Stimulated activated CD8-positive, alpha-beta memory T cell treated with anti-CD3 and anti-CD28 coated beads, Interleukin-12 subunit alpha, Interleukin-12 subunit beta, amount 100 ng/mL, for 1 hour (primary cell): ENCODE data around the gene FBXL17.

Source experiments
- DNase-seq: peaks from one replicate; pipeline ENCODE4 v3.0.0-alpha.2; 2020; ENCODE audit warnings: low read depth

Gene FBXL17

DNA sequence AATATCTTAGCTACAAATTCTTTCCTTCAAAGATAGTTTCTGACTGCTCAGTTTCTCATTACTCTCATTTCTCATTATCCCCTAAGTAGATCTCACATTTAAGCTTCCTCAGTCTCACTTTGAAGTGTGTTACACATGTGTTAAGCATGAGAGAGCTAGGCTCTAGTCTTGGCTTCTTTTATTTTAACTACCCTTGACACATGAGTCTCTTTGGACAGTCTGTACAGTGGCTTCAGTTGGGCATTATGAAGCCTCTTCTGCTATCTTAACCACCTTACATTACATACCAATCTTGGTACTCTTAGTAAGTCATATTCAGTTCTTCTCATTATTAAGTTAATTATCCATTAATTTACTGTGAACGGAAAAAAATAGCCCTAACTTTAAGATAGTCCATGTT, 232.5 kb downstream of the FBXL17 start:
- DNase-seq = no peak

DNA sequence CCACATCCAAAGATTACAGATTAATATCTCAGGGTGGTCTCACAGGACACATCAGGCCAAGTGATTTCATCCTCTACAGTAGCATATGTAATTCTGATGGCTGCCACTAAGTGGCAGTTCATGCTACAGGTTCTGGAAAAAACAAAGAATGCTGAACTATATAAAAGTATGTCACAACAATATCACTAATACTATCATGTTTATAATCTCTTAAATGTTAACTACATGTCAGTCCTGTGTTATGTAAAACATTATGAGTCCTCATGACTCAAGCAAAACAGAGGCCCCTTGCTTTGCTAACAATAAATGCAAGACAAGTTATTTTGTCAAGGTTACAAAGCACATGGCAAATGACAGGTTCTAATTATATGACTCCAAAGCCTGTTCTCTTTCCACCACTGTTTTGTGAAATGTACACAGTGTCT, 233.2 kb downstream of the FBXL17 start:
- no peak for DNase-seq

DNA sequence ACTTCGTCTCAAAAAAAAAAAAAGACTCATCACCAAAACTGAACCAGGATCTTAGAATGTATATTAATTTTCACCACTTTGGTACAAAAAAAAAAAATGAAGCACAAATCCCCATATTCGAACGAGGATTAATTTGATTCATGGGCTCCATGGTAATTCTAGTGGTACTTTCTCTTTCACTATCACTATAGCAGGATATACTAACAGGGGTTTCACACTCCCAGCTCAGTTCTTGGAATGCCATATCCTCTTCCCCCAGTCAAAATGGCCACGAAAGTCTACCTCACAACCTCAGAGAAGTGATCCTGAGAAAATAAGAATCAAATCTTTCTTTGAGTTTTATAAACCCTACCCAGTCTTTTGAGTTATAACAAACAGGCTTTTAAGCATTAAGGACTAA, 235.7 kb downstream of the FBXL17 start:
- no peak for DNase-seq

DNA sequence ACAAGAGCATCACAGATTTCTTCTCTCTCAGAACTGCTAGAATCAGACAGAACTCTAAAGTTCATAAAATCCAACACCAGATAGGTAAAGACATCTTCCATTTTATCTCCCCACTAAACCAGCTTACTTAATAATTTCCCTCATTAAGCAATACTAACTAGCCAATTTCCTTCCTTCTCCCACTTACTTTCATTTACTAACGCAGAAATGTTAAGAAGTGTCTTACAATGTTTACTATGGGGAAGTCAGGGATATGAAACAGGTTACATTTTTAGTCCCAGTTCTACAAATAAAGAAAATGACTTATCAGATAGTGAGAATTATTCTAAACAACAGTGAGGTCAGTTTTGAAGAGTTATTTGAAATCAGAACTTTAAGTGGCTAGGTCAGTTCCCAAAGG, 236.5 kb downstream of the FBXL17 start:
- no peak for DNase-seq

DNA sequence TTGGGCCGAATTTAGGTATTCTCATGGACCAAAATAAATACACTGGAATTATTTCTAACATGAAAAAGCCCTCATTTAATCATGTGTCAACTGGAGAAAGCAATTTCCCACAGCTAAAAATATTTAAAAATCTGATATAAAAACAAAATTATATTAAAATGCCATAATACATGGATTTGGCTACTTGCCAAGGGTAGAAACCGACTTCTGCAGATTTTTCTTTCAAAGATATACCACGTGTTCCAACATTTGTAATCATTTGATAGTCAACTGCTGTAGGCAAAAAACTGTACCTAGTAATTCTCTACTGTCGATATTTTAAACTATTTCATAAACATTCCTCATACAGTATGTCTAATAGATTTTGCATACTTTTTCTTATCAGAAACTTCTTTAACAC, 237.6 kb downstream of the FBXL17 start:
- DNase-seq = no peak

DNA sequence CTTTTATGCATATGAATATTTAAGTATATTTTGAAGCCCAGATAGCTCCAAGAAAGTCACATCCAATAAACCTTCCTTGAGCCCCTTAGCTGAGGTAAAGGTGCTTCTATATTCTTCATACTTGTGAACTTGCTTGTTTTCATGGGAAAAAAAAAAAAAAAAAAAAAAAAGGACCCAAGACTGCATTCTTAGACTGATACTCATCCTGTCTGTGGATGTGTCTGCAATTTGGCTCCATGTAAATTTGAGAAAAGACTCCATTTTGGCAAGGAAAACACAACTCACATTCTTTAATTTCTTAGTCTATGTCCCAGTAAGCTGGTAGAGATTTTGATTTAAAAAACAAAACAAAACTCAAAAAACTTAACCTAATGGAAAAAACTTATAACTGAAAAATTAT, 238.3 kb downstream of the FBXL17 start:
- DNase-seq = no peak

DNA sequence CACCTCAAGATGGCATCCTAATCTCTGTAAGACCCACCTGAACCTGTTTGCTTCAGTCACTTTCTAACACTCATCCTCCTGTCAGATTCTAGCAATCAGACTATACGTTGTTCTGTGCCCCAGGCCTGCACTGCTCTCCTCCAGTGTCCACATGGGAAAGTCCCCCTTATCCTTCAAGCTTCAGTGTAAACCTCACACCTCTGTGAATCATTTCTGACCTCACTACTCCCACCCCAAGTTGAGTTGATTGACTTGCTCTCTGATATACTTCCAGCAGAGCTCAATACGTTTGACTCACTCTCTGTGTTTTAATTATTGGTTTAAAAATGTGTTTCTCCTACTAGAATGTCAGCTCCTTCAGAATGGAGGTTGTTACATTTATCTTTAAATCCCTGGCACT, 240.2 kb downstream of the FBXL17 start:
- no peak for DNase-seq

DNA sequence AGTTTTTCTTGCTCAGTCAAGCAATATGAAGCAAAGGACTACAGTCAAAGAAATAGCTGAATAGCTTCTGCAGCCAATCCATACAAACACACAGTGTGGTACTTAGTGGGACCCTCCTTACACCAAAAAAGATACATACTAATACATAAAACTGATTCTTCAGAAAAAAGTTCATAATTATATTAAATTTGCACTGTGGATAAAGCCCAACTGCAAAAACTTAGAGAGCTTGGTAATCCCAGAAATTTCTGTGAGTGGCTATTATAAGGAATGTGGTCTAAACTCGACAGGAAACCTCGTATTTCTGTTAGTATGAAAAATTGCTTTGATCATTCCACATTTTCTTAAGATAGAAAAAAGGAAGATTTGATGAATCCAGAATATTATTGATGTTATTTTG, 245.4 kb downstream of the FBXL17 start:
- DNase-seq = no peak

DNA sequence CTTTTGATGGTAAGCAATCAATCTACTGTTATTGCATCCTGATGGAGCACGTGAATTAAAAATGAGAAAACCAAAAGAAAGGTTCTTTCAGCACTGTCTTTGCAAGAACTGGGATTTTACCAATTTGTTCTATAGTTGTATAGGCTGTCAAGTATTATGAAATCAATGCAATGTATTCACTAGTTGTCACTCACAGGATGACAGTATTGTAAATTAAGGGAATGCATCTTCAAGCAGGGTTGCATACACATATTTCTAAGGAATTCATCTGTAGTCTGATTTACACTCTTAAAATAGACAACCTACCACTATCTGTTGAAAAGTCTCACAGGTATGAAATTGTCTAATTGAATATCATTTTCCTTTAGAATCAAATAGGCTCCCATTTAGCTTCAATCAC, 252.8 kb downstream of the FBXL17 start:
- no peak for DNase-seq

DNA sequence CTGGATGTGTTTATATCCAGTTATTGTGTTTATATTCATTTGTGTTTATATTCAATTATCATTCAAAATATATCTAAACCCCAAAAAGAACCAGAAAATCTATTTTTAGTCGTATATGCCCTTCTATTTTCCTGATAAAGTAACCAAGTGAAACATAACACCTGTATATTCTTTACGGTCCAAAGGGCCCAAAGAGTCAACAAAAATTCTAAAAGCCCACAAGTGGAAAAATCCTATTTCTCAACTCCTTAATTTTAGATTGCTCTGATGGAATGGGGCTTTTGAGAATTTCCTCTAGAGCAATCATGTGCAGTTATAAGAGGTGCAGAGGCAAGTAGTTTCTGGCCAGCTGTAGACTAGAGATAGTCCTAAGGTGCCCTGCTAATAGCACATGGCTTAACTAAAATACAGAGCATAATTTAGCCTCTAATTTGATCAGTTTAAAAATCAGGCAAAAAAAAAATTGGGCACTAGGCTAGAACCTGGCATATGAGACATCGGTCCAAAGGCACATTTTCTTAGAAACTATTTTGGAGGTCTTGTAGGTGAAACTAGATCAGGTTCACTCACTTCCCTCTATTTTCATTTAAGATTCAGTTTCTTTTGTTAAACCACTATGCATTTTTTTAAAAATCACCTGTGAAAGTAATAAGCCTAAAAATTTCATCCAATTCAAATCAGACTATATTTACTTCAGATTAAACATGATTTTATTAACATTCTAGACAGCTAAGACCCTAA, 256.0 kb downstream of the FBXL17 start:
- DNase-seq = no peak

DNA sequence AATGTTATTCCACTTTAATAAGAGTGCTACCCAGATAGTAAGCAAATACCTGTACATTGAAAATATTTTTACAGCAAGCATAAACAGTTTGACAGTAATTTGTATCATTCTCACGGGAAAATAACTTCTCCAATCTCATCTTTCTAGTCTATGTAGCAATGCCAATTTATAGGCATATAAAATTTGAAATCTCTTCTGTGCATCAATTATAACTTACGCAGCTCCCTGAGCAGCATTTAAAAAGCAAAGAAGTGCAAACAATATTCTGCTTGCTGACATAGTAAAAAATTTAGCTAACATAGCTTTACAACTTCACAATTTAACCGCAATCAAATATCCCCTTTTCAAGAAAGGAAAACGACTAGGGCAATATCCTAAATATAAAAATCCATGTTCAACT, 257.3 kb downstream of the FBXL17 start:
- DNase-seq = no peak

DNA sequence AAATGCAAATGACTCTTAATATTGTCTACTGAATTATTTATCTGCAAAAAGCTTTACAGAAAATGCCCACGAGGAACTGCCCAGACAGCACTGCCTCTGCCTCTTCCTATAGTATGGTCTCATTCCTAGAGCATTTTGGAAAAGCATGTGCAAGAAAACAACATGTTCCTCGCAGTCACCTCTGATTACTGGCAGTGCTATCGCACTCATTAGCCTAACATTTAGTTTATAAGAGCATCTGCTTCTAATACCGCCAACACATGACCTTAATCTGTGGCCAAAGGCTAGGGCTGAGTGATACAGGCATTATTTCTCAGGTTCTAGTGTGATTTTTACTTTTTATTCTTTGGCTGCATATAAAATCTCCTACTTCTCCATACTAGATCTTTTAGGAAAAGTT, 259.2 kb downstream of the FBXL17 start:
- DNase-seq = no peak

DNA sequence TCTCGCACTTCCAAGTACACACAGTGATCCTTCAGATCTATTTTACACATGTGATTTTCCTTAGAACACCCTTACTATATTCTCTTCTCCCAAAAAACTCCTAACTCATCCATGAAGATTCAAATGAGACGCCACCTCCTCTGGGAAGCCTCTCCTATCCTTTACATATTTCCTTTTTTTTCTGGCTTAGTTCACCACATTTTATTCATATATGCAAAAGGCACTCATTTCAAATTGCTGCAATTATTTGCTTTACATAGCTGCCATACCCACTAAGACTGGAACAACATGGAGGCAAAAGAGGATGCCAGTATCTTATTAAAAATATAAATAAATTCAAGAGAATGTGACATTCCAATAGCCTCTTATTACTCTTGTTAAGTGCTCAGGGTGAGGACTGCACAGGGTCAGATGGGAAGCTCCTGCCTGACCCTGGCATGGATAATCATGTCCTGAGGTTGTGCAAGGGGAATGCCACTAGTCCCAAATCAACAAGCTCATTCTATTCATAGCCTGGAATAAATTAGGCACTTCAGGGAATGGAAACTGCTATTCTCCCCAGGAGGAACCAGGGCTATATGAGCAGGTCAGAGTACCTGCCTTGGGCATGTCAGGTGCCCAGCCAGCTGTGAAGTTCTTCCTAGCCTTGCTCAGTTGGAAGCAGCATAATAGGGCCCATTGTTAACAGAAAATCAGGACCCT, 262.9 kb downstream of the FBXL17 start:
- DNase-seq = no peak

DNA sequence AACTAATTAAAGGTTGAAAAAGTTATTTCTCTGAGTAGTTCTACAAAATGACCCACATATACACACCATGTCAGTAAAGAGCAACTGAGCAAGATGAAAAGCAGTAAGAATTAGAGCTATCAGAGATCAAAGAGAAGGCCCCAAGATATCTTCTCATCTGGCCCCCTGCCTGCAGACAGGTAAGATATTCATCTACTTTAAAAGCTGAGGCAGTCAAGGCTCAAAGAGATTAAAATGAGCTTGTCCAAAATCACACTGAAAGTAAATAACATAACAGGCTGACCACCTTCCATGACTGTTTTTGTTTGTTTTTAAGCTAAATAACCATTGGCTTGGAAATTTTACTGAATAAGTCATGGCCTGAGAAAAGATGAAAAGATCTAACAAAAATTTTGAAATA, 266.2 kb downstream of the FBXL17 start:
- no peak for DNase-seq

DNA sequence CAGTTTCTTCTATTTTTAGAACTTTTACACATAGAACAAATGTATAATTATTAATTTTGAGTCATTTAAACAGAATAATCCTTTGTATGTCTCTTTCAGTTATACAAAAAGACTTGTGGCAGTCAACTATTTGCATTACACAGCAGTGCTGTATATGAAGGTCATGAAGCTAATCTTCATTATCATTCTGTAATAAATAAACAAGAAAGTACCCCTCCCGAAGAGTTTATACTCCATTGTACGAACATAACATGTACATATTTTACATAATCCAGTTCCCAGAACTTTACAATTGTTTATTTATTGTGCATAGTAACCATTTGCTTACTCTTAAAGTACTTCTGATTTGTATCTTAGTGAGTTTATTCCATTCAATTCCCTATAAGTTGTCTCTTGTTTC, 267.9 kb downstream of the FBXL17 start:
- DNase-seq = no peak

DNA sequence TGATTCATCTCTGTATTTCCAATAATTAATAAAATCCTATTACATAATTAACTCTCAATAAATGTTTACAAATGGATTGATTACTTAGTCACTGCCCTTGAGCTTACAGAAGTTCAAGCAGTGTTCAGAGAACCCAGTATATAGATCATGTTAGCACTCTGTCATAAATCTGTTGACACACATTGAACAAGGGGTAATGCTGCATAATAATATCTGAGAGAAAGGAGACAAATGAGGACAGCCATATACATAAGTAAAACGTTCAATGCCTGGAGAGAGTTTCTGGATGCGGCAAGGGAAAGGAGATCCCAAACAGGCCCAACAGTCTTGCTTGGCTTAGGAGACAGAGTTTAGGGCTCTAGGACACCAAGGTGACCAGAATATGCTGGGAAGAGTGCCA, 270.2 kb downstream of the FBXL17 start:
- no peak for DNase-seq

DNA sequence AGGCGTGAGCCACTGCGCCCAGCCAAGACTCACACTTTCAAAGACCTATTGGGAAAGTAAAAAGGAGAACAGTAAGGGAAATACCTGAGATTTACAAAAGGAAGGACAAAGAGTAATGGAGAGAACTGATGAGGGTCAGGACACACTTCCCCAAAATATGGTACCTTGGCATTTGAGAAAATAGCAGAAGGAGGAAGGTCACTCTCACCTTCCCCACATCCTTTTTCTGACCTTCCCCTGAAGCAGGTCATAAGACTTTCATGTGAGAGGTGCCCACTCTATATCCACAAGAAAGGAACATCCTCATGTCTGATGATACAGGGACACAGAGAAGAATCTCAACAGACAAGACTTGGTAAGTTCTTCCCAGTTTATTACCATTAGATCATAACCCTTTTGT, 272.8 kb downstream of the FBXL17 start:
- DNase-seq = no peak

DNA sequence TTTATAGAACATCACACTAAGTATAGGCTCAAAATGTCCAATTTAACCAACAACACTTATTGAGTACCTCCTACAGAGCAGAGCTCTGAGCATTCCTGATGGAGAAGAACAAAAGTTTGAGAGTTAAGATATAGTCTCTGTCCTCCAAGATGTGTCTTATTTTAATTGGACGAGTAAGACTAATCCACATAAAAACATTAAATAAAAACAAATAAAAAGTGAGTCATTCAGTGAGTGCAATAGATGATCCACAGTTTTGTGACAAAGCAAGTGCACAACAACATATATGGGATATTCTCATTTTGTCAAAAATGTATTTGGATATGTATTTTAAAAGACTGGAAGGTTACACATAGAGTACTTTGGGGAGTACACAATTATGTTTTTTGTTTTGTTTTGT, 277.4 kb downstream of the FBXL17 start:
- no peak for DNase-seq

DNA sequence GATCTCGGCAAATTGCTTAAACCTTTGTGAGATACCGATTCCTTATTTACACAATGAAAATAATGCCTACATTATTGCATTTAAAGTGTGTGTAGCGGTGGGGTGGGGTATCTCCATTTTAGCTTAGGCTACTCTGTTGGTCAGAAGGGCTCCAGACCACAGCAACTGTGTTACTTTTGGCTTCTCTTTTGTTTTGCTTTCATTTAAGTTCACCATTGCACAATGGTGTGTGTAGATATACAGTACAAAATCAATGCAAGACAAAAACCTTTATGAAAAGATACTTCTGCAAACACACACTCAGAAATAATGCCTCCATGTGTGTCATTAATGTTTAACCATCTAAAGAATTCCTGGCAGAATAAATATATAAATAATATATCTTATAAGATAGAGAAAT, 279.4 kb downstream of the FBXL17 start:
- DNase-seq = no peak

DNA sequence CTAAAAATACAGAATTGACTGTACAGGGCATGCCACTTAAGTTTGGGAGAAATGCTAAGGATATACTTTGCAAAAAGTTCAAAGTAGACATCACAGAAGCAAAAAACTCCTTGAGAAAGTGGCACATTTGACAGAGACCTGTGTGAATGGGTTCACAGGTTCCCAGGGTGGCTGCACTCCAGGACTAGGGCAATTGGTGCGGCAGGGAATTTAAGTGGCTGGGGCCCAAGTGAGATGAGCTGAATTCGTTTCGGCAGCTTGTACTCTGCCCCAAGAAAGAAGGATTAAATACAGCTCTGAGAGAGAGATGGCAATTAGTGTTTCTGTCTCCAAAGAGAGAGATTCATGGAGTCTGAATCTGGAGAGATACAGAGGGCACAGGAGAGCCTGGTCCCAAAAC, 280.1 kb downstream of the FBXL17 start:
- no peak for DNase-seq

DNA sequence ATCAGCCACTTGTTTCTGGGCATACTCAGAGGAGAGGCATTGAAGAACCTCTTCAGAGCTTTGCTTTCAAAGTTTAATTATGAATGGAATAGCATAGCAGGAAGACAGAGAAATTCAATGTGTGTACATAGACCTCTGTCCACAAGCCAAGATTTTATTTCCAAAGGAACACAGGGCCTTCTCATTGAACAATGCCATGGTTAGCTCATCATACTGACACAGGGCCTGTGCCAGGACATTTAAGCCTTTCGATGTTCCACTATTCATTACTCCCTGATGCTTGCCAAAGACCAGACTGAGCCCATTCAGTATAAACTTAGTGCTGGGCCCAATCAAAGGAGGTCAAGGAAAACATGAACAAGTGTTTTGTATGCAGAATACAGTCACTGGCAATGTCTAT, 280.8 kb downstream of the FBXL17 start:
- no peak for DNase-seq

DNA sequence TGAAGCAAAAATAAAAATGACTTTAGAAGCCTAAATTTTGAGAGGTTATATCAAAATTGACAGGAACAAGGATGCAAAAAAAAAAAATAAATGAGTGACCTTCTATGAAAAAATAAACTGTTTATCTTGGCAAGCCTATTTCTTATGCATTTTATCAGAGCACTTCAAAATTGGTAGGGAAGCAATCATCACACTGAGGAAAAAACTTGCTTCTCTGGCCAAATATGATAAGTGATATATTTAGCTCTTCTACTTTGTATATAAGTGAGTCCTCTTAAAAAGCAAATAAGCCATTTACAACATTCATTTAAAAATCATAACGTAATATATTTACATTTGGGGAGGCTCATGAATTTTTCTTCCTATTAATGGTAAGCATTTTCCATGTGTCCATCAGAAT, 287.1 kb downstream of the FBXL17 start:
- DNase-seq = no peak

DNA sequence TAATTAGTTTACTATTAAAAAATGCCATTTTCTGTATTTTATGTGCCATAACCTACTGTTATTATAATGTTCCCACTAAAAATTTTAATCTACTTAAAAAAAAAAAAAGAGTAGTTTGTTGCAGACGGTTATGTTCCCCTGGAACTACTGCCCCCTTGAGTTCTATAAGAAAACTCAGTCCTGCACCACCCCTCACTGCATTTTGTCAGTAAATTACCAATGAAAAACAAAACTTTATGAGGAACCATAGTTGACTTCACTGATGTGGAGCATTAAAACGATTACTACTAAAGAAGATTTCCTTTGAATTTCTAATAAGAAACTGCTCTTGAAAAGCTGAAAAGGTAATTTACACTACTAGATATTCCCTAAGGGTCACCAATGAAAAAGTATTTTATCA, 288.7 kb downstream of the FBXL17 start:
- no peak for DNase-seq

DNA sequence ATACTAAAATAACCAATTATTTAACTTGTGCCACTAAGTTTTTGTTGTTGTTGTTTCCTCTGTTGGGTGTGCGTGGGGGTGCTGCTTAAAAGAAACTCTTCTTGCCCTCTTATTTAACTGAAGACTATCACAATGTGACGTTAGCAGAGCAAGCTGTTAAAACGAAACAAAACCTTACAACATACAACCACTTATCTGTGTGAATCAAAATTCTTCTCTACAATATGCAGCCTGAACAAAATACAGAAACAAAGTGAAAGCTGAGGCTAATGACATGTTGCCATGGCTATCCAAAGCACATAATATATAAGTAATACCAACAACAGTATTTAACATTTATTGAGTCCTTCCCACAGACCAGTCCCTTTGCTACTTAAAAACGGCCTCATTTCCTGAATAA, 291.0 kb downstream of the FBXL17 start:
- no peak for DNase-seq
